HepG2 (cell line): ENCODE results near the gene ZNF74. TPM values are rescaled to one million over a fixed set of nuclear protein-coding genes. Genes with fewer than 3 reads are reported as not detected.

Source experiments
- ATAC-seq: fragments of 200-7000 bp; cut with Tn5 transposase; 3 replicates; pipeline ENCODE4 v1.9.1; 2020; ENCODE audit warnings: mild to moderate bottlenecking, moderate library complexity
- BruUV-seq: library from RNA; stranded (reverse); fragments of 400-500 nt; replicated peaks from 2 replicates; lab custom pipeline; 2021; lab: Mats Ljungman, UMichigan
- CTCF ChIA-PET: fragments of 300-600 bp; formaldehyde crosslinking; extraction: SDS; loops from one replicate; lab custom pipeline; 2021; ENCODE audit warnings: low total read pairs, inconsistent platforms, low intra/inter-chr PET ratio; lab: Yijun Ruan, JAX
- POLR2A ChIA-PET: fragments of 350-600 bp; sonication (Branson Sonifier 250); formaldehyde crosslinking; loops from one replicate; lab custom pipeline; 2020; ENCODE audit warnings: antibody characterized with exemption, inconsistent platforms; lab: Yijun Ruan, JAX
- DNase-seq: peaks from one replicate; pipeline ENCODE4 v3.0.0-alpha.2; 2015; ENCODE audit warnings: low spot score
- FAIRE-seq: peaks from 3 replicates; lab custom pipeline; 2011; peaks lifted over from hg19 to GRCh38; lab: Jason Lieb, UNC
- H2AFZ ChIP-seq: one replicate; pipeline ENCODE4 v1.6.1; 2011; ENCODE audit warnings: low read length, inconsistent platforms
- H3K27ac ChIP-seq: fragments of 300-600 bp; 3 replicates; pipeline ENCODE4 v1.8.0; 2011; ENCODE audit warnings: mixed run types, mild to moderate bottlenecking, mixed read lengths, low read length, inconsistent platforms; ENCODE audit not compliant: insufficient read depth; ENCODE audit errors: extremely low read length
- H3K27me3 ChIP-seq, 2 experiments: fragments of 200-600 bp in 1 of 2; 2 replicates in 1 of 2; 3 replicates in 1 of 2; pipeline versions ENCODE4 v1.6.0 to v1.8.0; 2011; ENCODE audit warnings: low read length in 2 of 2, mild to moderate bottlenecking in 2 of 2, moderate library complexity in 2 of 2, inconsistent platforms in 1 of 2; ENCODE audit not compliant: insufficient read depth in 2 of 2, control insufficient read depth in 1 of 2
- H3K36me3 ChIP-seq, 2 experiments: fragments of 200-600 bp in 1 of 2; replicated peaks in 1 of 2; 2 replicates in 1 of 2; 3 replicates in 1 of 2; pipeline versions ENCODE4 v1.5.1 to v1.8.0; 2011; ENCODE audit warnings: low read length in 2 of 2, inconsistent platforms in 1 of 2; ENCODE audit not compliant: insufficient read depth in 2 of 2, control insufficient read depth in 1 of 2
- H3K4me1 ChIP-seq: 2 replicates; pipeline ENCODE4 v1.5.1; 2012; ENCODE audit warnings: low read length, inconsistent platforms; ENCODE audit not compliant: insufficient read depth
- H3K4me2 ChIP-seq: 2 replicates; pipeline ENCODE4 v1.6.0; 2011; ENCODE audit warnings: low read depth, low read length, inconsistent platforms
- H3K4me3 ChIP-seq, 3 experiments: fragments of 200-600 bp in 1 of 3; sonication (generic), shearing (Covaris generic) in 1 of 3; replicated peaks in 1 of 3; 2 replicates each; pipeline ENCODE4 v1.5.1; 2011 to 2016; ENCODE audit warnings: low read length in 3 of 3, inconsistent platforms in 2 of 3, low read depth in 2 of 3, mild to moderate bottlenecking in 2 of 3, control low read depth in 1 of 3, mixed read lengths in 1 of 3; ENCODE audit not compliant: insufficient read depth in 1 of 3
- H3K79me2 ChIP-seq: one replicate; pipeline ENCODE4 v1.6.1; 2011; ENCODE audit warnings: low read length, inconsistent platforms; ENCODE audit not compliant: insufficient read depth
- H3K9ac ChIP-seq: 2 replicates; pipeline ENCODE4 v1.6.0; 2011; ENCODE audit warnings: mild to moderate bottlenecking, low read depth, low read length, inconsistent platforms; ENCODE audit not compliant: insufficient read depth
- H3K9me3 ChIP-seq: 2 replicates; pipeline ENCODE4 v1.5.1; 2012; ENCODE audit warnings: mild to moderate bottlenecking, low read length
- H4K20me1 ChIP-seq: 2 replicates; pipeline ENCODE4 v1.6.0; 2011; ENCODE audit warnings: inconsistent platforms, mild to moderate bottlenecking, low read length, moderate library complexity; ENCODE audit not compliant: insufficient read depth
- ATF4 ChIP-seq, 2 experiments: fragments of 450-650 bp in 1 of 2; sonication (generic) in 1 of 2; formaldehyde crosslinking; IDR thresholded peaks; 2 replicates each; pipeline versions ENCODE4 v1.5.0 to v1.8.0; 2020 to 2022; ENCODE audit warnings: mild to moderate bottlenecking in 1 of 2, missing genetic modification reagents in 1 of 2
- ATF7-NPFF ChIP-seq: sonication (generic); formaldehyde crosslinking; IDR thresholded peaks from 2 replicates; pipeline ENCODE4 v1.8.1; 2023; ENCODE audit warnings: mild to moderate bottlenecking, low read depth, missing genetic modification reagents, moderate library complexity
- EED ChIP-seq: sonication (generic); formaldehyde crosslinking; IDR thresholded peaks from 2 replicates; pipeline ENCODE4 v1.5.0; 2020; ENCODE audit warnings: mild to moderate bottlenecking, missing genetic modification reagents
- GMEB1 ChIP-seq: sonication (generic); formaldehyde crosslinking; IDR thresholded peaks from 2 replicates; pipeline ENCODE4 v1.5.1; 2020; ENCODE audit warnings: missing genetic modification reagents, mild to moderate bottlenecking, borderline replicate concordance
- HBP1 ChIP-seq: IDR thresholded peaks from 2 replicates; pipeline ENCODE4 v1.6.1; 2016; ENCODE audit warnings: low read depth, control low read depth
- MXD4 ChIP-seq: IDR thresholded peaks from 2 replicates; pipeline ENCODE4 v1.6.1; 2016; ENCODE audit warnings: mild to moderate bottlenecking, missing biosample characterization, missing genetic modification reagents
- NFATC3 ChIP-seq: sonication (generic); formaldehyde crosslinking; IDR thresholded peaks from 2 replicates; pipeline ENCODE4 v1.5.1; 2020; ENCODE audit warnings: mild to moderate bottlenecking, missing genetic modification reagents
- POLR2A ChIP-seq, 2 experiments: IDR thresholded peaks; 2 replicates each; pipeline ENCODE4 v1.6.1; 2011; ENCODE audit warnings: low read depth in 2 of 2, low read length in 2 of 2, mild to moderate bottlenecking in 1 of 2, moderate library complexity in 1 of 2; ENCODE audit not compliant: insufficient read depth in 1 of 2
- RARA ChIP-seq: IDR thresholded peaks from 2 replicates; pipeline ENCODE4 v1.6.1; 2016; ENCODE audit warnings: missing genetic modification reagents, missing compliant biosample characterization
- ZNF446 ChIP-seq: sonication (generic); formaldehyde crosslinking; IDR thresholded peaks from 2 replicates; pipeline ENCODE4 v1.5.0; 2020; ENCODE audit warnings: mild to moderate bottlenecking, missing genetic modification reagents
- ZZZ3 ChIP-seq: sonication (generic); formaldehyde crosslinking; IDR thresholded peaks from 2 replicates; pipeline ENCODE4 v1.4.0; 2020; ENCODE audit warnings: missing genetic modification reagents, mild to moderate bottlenecking, borderline replicate concordance
- WGBS: methylation state at CpG from one replicate; pipeline ENCODE4 v1.1.6; 2017; ENCODE audit warnings: low lambda C conversion rate; 5-methylcytosine and 5-hydroxymethylcytosine counted together
- in situ Hi-C: cut with HindIII; loops from 2 replicates; pipeline ENCODE4 v1.10.0; 2017; ENCODE audit warnings: low pct_unique_long_range_greater_than_20kb; ENCODE audit not compliant: extremely low pct_ligation_motif_present
- intact Hi-C: fragments of 100-400 bp; cut with micrococcal nuclease; formaldehyde crosslinking; loops from one replicate; pipeline ENCODE4 v1.10.0; 2022; ENCODE audit not compliant: unreplicated experiment
- polyA plus RNA-seq, 8 experiments: library from polyadenylated mRNA; depleted of rRNA in 3 of 8; stranded (reverse) in 7 of 8; unstranded in 1 of 8; fragments of >200 nt; fragmentation: Illumina TruSeq in 4 of 8; extraction: Trizol in 4 of 8; gene quantifications; 2 replicates each; pipeline versions ENCODE4 v1.2.1 to v1.2.3, GENCODE V29; 2011 to 2016; ENCODE audit warnings: low read depth in 4 of 8, missing spikeins in 1 of 8, mixed read lengths in 1 of 8; ENCODE audit not compliant: insufficient read depth in 1 of 8
- total RNA-seq, 5 experiments: library from RNA; depleted of rRNA; stranded (reverse); fragments of >200 nt; fragmentation: Illumina TruSeq; extraction: Trizol; gene quantifications; 2 replicates each; pipeline ENCODE4 v1.2.3, GENCODE V29; 2016; ENCODE audit warnings: low read depth in 1 of 5

ZNF74 gene
- total and polyA plus RNA-seq, 2 of the 13 experiments (the other 11 are each of a cell fraction or from before 2014, with no cell fraction given): 6.3 to 9.1 TPM

GRCh38 chr22:20439928-20440575 lies 46.1 kb downstream of the ZNF74 start (continued):
- TF ChIP-seq ATF4 (CRISPR knock-in tag; IDR thresholded peaks at IDR 0.05): no peak
- TF ChIP-seq EED (CRISPR knock-in tag): no peak
- TF ChIP-seq, all 625 proteins: peak for 0

GRCh38 chr22:20440637-20441591 lies 47.0 kb downstream of the ZNF74 start:
- no peak overlapping the region for H3K27ac ChIP-seq
- no peak overlapping the region for H3K9ac ChIP-seq
- H3K27me3 ChIP-seq: no peaks in the 10 kb centered on the region
- TF ChIP-seq POLR2A (IDR thresholded peaks at IDR 0.05; ENCODE audit: insufficient read depth in 1 of 2, low read depth in 2 of 2, low read length in 2 of 2) (no peak), MXD4 (CRISPR knock-in tag) (no peak), RARA (CRISPR knock-in tag) (no peak), ATF7-NPFF (CRISPR knock-in tag) (no peak), NFATC3 (no peak), ZNF446 (no peak), GMEB1 (CRISPR knock-in tag) (no peak), ZZZ3 (no peak), HBP1 (CRISPR knock-in tag) (no peak)
- POLR2A ChIA-PET: interaction anchor here (1.1 kb wide), 1 partner anchor 21 kb away, joined by 3 read pairs; no protein-coding TSS in a partner anchor
- peaks cover 31% of the 10 kb centered on the region for H3K4me1 ChIP-seq
- DNase-seq: no peak
- no peak for FAIRE-seq
- intact Hi-C loops (no loop called here), in situ Hi-C loops (no loop called here)
- ATAC-seq: no peak
- CTCF ChIA-PET: interaction anchor here (2.0 kb wide), 1 partner anchor 15 kb away, joined by 11 read pairs; no protein-coding TSS in a partner anchor
- H2AFZ ChIP-seq: no peak overlapping the region
- no peak overlapping the region for H3K4me2 ChIP-seq
- no TSS peak for BruUV-seq
- H3K9me3 ChIP-seq: no peaks in the 10 kb centered on the region
- peaks cover 7% of the 10 kb centered on the region for H3K79me2 ChIP-seq
- no peak overlapping the region for H3K4me3 ChIP-seq
- H3K36me3 ChIP-seq: peaks cover 0 to 1% of the 10 kb centered on the region in 2 experiments; a peak in 1 of 5 replicates
- 78% methylated on average over 5 of the region's 13 CpGs for WGBS
- H4K20me1 ChIP-seq: peaks cover 2% of the 10 kb centered on the region; the same call in 1 of the 2 replicates
